Omental fat pad (tissue), 4 donors: ENCODE data around the gene CCDC124. TPM values are rescaled to one million over a fixed set of nuclear protein-coding genes. Genes with fewer than 3 reads are reported as not detected.
"Not testable (repeated sequence)": the region's sequence is repeated elsewhere in the genome, so short reads cannot be mapped to it uniquely, and the experiment has no call there.

Source experiments
- ATAC-seq: fragments of 150-250 bp; one replicate; pipeline ENCODE4 v1.9.1; 2016; ENCODE audit warnings: mild to moderate bottlenecking, moderate library complexity; ENCODE audit not compliant: low FRiP score
- DNase-seq: peaks from one replicate; pipeline ENCODE4 v3.0.0-alpha.2; 2019; ENCODE audit warnings: low spot score
- total RNA-seq, 4 donors: library from RNA; depleted of rRNA; stranded (reverse); fragments of >200 nt; gene quantifications; one replicate each; pipeline ENCODE4 v1.1.0, GENCODE V29; 2016
- TF ChIP-seq, protein P1 (sequence below), 3 donors: fragments of 450-650 bp; IDR thresholded peaks; one replicate each; pipeline ENCODE4 v1.5.1; 2016 to 2017; ENCODE audit warnings: antibody characterized with exemption in 3 of 3, mild to moderate bottlenecking in 3 of 3, moderate library complexity in 2 of 3

CCDC124 gene, protein sequence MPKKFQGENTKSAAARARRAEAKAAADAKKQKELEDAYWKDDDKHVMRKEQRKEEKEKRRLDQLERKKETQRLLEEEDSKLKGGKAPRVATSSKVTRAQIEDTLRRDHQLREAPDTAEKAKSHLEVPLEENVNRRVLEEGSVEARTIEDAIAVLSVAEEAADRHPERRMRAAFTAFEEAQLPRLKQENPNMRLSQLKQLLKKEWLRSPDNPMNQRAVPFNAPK
- 10 to 100 TPM; 34.7 to 73.4 (median 49.5) TPM for total RNA-seq

DNA sequence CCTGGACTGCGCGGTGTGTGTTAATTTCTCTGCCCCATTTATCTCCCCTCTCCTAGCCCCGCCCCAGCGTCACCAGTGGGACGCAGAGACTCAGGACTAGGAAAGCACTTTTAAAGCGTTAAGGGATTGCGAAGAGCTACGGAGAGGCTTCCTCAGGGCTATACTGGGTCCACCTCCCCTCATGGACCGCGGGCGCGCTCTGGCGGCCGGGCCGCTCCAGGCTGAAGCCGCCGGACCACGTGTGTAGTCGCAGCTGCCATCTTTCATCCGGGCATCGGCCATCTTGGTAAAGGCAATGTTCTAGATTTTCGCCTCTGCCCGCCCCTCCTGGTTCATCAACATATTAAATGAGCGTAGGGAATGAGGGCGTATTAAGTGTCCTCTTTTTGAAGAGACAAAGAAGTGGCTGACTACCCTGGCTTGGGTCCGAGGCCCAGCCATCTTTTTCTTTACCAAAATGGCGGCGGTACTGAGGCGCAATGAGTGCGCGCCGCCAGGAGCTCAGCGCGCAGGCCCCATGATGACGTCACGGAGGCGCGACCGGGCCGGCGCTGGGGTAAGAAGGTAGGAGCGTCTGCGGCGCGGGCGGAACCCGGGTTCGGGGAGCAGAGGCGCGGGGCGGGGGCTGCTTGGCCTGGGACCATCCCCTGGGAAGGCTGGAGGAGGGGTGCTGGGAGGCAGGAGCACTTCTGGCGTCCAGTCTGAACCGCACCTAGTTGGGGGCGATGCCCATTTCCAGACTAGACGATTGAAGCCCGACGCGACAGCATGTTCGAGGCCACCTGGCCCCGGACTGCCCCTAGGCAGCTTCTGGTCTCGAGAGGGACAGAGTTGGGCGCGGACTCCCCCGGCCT, at the start of gene CCDC124:
Gene CCDC124, plus strand, starts transcription at position 531 of the 854 bp plus-strand sequence. CDS start 3,406 bp downstream, outside the sequence.
- DNase-seq (peak; percentile 74), ATAC-seq (peak; percentile 93)
- TF ChIP-seq, protein P1, sequence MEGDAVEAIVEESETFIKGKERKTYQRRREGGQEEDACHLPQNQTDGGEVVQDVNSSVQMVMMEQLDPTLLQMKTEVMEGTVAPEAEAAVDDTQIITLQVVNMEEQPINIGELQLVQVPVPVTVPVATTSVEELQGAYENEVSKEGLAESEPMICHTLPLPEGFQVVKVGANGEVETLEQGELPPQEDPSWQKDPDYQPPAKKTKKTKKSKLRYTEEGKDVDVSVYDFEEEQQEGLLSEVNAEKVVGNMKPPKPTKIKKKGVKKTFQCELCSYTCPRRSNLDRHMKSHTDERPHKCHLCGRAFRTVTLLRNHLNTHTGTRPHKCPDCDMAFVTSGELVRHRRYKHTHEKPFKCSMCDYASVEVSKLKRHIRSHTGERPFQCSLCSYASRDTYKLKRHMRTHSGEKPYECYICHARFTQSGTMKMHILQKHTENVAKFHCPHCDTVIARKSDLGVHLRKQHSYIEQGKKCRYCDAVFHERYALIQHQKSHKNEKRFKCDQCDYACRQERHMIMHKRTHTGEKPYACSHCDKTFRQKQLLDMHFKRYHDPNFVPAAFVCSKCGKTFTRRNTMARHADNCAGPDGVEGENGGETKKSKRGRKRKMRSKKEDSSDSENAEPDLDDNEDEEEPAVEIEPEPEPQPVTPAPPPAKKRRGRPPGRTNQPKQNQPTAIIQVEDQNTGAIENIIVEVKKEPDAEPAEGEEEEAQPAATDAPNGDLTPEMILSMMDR (IDR thresholded peaks at IDR 0.05): no peak

DNA sequence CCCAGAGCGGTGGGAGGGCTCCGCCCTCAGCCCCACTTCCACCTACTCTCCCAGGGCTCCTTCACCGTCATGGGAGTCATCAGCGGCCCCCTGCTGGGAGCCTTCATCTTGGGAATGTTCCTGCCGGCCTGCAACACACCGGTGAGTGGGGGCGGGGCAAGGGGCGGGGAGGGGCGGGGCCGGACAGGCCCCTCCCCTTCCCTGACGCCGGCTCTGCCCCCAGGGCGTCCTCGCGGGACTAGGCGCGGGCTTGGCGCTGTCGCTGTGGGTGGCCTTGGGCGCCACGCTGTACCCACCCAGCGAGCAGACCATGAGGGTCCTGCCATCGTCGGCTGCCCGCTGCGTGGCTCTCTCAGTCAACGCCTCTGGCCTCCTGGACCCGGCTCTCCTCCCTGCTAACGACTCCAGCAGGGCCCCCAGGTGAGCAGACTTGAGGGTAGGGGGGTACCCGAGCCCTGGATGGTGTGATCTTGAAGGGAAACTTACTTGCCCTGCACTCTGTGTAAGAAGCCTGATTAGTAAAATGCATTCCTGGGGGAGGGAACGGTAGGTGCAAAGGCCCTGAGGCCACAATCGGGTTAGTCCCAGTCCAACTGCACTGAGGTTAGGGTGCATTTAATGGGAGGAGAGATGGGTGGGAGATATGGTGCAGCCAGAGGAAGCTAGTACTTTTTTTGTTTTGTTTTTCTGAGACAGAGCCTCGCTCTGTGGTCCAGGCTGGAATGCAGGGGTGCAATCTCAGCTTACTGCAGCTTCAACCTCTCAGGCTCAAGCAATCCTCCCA, 49.0 kb upstream of the CCDC124 start:
- ATAC-seq (no peak), DNase-seq (no peak)
- TF ChIP-seq, protein P1 (IDR thresholded peaks at IDR 0.05): no peak

DNA sequence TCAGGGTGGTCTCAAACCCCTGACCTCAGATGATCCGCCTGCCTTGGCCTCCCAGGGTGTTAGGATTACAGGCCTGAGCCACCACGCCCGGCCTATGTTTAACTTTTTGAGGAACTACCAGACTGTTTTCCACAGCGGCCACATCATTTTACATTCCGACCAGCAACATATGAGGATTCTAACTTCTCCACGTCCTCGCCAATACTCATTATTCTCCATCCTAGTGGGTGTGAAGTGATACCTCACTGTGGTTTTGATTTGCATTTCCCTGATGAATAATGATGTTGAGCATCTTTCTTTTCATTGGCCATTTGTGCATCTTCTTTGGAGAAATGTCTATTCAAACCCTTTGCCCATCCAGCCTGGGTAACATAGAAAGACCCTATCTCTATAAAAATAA, 46.3 kb upstream of the CCDC124 start:
- TF ChIP-seq, protein P1 (IDR thresholded peaks at IDR 0.05): no peak
- no peak for ATAC-seq

DNA sequence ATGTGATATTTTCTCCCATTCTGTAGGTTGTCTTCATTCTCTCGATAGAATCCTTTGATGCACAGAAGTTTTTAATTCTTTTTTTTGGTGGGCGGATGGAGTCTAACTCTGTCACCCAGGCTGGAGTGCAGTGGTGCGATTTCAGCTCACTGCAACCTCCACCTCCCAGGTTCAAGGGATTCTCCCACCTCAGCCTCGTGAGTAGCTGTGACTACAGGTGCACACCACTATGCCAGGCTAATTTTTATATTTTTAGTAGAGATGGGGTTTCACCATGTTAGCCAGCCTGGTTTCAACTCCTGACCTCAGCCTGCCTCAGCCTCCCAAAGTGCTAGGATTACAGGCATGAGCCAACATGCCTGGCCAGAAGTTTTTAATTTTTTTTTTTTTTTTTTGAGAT, 45.6 kb upstream of the CCDC124 start:
- not testable (repeated sequence) for ATAC-seq, DNase-seq

More for the DNA sequence above, 46.3 kb upstream of the CCDC124 start:
- no peak for DNase-seq

DNA sequence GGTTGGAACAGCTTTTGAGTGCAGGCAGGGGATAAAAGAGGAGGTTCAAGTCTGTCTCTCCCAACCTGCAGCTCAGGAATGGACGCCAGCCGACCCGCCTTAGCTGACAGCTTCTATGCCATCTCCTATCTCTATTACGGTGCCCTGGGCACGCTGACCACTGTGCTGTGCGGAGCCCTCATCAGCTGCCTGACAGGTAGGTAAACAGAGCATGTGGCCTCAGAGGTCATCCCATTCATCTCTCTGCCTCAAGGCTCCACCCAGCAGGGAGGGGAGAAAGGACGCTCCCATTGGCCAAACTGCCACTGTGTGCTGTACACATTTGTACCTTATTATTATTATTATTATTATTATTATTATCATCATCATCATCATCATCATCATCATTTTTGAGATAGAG, 44.6 kb upstream of the CCDC124 start:
- TF ChIP-seq, protein P1 (IDR thresholded peaks at IDR 0.05): no peak
- ATAC-seq (no peak), DNase-seq (no peak)

DNA sequence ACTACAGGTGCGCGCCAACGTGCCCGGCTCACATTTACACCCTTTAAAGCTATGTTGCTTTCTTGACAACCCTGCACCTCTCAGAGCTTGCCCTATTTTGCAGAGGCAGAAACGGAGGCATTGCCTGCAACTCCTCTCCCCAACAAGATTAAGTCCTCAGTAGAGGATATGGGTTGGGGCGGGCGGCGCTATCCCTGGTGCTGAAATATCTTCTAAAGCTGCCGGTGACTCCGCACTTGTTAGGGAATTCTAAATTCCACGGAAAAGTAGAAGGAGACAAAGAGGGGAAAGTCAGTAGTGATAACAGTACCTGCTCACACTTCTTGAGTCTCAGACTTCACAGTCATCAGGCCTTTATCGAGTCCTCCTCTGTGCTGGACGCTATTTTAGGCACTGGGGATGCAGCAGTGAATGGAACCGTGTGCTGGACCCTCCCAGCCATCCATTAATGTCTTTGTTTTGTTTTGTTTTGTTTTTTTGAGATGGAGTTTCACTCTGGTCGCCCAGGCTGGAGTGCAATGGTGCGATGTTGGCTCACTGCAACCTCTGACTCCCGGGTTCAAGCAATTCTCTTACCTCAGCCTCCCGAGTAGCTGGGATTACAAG, 43.1 kb upstream of the CCDC124 start:
- DNase-seq (no peak), ATAC-seq (no peak)
- TF ChIP-seq, protein P1 (IDR thresholded peaks at IDR 0.05): no peak

DNA sequence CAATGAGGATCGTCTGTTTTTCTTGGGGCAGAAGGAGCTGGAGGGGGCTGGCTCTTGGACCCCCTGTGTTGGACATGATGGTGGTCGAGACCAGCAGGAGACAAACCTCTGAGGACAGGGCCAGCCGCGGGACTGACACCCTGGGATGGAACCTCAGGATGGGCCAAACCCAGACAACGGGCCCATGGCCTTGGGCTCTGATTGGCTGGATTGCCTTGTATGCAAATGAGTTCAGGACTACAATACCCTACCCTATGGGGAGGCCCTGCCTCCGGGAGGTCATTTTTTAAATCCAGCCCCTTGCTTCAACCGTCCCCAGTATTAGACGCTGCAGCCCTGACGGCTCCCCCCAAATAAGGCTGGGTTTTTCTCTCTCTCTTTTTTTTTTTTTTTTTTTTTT, 39.0 kb upstream of the CCDC124 start:
- TF ChIP-seq, protein P1 (IDR thresholded peaks at IDR 0.05): no peak
- DNase-seq (no peak), ATAC-seq (no peak)
